ENCODE data around the gene TNS3. TPM values are rescaled to one million over a fixed set of nuclear protein-coding genes. Genes with fewer than 3 reads are reported as not detected.

TNS3 gene
- total and polyA plus RNA-seq, 10 of the 15 experiments (the other 5 are each of a cell fraction or from before 2014, with no cell fraction given) = 0.27 to 2.7 (median 0.79) TPM

DNA sequence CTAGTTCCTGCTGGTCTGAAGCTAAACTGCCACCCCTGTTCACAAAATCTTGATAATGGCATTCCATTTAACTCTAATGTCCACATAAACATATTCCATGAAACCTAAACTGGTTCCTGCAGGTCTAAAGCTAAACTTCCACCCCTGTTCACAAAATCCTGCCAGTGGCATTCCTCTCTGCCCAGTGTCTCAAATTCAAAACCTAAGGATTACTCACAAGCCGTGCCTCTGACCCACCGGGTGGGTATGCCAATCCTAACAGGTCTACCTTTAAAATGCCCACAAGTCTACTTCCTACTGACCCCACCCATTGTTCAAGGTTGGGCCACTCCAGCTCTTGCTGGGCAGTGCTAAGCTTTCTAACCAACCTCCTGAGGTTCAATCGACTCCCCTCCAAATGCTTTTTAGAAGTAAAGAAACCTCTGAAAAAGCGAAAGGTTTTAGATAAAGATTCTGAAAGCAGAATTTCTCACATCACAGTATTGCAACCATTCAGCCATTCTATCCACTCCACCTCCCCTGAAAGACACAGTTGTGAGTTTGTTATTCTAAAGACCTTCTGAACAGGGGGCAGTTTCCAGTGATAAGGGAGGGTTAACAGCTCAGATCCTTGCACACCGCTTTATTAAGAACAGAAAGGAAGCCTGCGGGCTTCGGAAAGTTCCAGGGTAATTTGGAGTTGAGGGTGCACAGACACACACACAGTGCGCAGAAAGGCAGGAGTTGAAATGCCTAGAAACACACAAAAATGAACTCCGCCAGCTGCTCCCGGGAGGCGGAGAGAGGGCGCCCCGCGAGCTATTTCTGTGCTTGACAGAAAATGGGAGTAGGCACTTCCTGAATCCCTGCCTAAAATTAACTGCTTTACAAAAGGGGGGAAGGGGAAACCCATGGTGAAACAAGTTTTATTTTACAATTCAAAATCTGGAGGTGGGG lies 87.7 kb downstream of the TNS3 start:
- H3K36me3 ChIP-seq (ENCODE audit: control insufficient read depth in 2 of 2, insufficient read depth in 2 of 2, low read length in 1 of 2) = no peaks in the 10 kb centered on the region
- H3K4me2 ChIP-seq (ENCODE audit: control insufficient read depth, insufficient read depth) = peak overlapping the region; percentile 90
- H3K9ac ChIP-seq (ENCODE audit: control insufficient read depth, insufficient read depth, low read length) = peak overlapping the region; percentile 26; the same call in 1 of the 2 replicates
- ChIA-PET POLR2A (interaction anchor here (0.7 to 1.2 kb wide), 2 partner anchors 9 to 13 kb away, joined by 3 read pairs; no protein-coding TSS in a partner anchor), SMC1A (ENCODE audit: uncharacterized antibody, unreplicated experiment) (no interaction called here), RAD21 (ENCODE audit: unreplicated experiment) (interaction anchor here (1.4 kb wide), 1 partner anchor 13 kb away, joined by 3 read pairs; no protein-coding TSS in a partner anchor), CTCF (no interaction called here)
- ATAC-seq (peak; percentile 15; the same call in 1 of the 3 replicates), DNase-seq (ENCODE audit: low read depth, low spot score) (no peak), FAIRE-seq (no peak)
- H3K27ac ChIP-seq (ENCODE audit: control insufficient read depth, insufficient read depth) = peak overlapping the region; percentile 49
- no peaks in the 10 kb centered on the region for H4K20me1 ChIP-seq (ENCODE audit: control insufficient read depth, insufficient read depth)
- H3K27me3 ChIP-seq (replicated peaks in 1 of 2; ENCODE audit: control insufficient read depth in 2 of 2, insufficient read depth in 2 of 2, low read length in 1 of 2) = no peaks in the 10 kb centered on the region
- peak overlapping the region; percentile 65 for H3K4me3 ChIP-seq
- H2AFZ ChIP-seq (ENCODE audit: control insufficient read depth, low read depth, low read length) = peak overlapping the region; percentile 64
- no TSS peak for BruUV-seq (replicated peaks)
- no peaks in the 10 kb centered on the region for H3K9me3 ChIP-seq (replicated peaks; ENCODE audit: control insufficient read depth, insufficient read depth, low read length)
- H3K4me1 ChIP-seq (ENCODE audit: control insufficient read depth, insufficient read depth, low read length) = peaks cover 38% of the 10 kb centered on the region
- WGBS (ENCODE audit: insufficient coverage, insufficient replicate concordance, low lambda C conversion rate, missing lambda C conversion rate) = 36% methylated on average over 14 of the region's 14 CpGs
- in situ Hi-C loops (cut with MboI) = no loop called here
- H3K79me2 ChIP-seq (ENCODE audit: control insufficient read depth, insufficient read depth, low read length) = no peaks in the 10 kb centered on the region
- intact Hi-C loops (cut with micrococcal nuclease; ENCODE audit: unreplicated experiment) = no loop called here
- TF ChIP-seq MEF2A (IDR thresholded peaks at IDR 0.05; ENCODE audit: insufficient read depth, low read depth, low read length) = 0 out of 2 replicates have a peak, but pooled peaks have one; percentile 27
- TF ChIP-seq, protein P1, sequence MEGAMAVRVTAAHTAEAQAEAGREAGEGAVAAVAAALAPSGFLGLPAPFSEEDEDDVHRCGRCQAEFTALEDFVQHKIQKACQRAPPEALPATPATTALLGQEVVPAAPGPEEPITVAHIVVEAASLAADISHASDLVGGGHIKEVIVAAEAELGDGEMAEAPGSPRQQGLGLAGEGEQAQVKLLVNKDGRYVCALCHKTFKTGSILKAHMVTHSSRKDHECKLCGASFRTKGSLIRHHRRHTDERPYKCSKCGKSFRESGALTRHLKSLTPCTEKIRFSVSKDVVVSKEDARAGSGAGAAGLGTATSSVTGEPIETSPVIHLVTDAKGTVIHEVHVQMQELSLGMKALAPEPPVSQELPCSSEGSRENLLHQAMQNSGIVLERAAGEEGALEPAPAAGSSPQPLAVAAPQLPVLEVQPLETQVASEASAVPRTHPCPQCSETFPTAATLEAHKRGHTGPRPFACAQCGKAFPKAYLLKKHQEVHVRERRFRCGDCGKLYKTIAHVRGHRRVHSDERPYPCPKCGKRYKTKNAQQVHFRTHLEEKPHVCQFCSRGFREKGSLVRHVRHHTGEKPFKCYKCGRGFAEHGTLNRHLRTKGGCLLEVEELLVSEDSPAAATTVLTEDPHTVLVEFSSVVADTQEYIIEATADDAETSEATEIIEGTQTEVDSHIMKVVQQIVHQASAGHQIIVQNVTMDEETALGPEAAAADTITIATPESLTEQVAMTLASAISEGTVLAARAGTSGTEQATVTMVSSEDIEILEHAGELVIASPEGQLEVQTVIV (IDR thresholded peaks at IDR 0.05; ENCODE audit: borderline replicate concordance, partially characterized antibody) = no peak

All from GM12878 (cell line).